HepG2 (cell line): ENCODE results near the gene STPG2.

Experiments
- TF ChIP-seq, protein P1 (sequence below): sonication (generic); formaldehyde crosslinking; IDR thresholded peaks from 2 replicates; pipeline ENCODE4 v1.4.0; 2020; ENCODE audit warnings: missing genetic modification reagents, borderline replicate concordance
- TF ChIP-seq, protein P2 (sequence below): sonication (generic); formaldehyde crosslinking; IDR thresholded peaks from 2 replicates; pipeline ENCODE4 v1.5.0; 2020; ENCODE audit warnings: mild to moderate bottlenecking, missing genetic modification reagents, moderate library complexity

DNA sequence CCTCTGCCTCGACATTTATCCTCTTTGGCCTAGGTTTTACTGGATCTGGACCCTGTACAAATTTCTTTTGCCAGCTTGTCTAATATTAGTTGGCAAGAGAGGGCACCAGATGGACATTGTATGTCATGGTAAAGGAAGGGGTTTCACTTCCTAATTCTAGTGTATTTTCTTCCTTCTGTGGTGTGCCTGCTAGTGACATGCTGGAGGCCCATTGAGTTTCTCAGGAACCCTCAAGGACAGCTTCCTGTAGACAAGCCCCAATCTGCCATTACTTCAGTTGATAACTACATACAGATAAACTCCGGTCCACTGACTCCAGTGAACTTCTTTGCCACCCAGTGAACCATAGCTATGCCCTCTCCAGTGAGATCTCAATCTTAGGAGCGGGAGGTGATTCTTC lies 116.9 kb downstream of the STPG2 start:
- TF ChIP-seq, protein P1, sequence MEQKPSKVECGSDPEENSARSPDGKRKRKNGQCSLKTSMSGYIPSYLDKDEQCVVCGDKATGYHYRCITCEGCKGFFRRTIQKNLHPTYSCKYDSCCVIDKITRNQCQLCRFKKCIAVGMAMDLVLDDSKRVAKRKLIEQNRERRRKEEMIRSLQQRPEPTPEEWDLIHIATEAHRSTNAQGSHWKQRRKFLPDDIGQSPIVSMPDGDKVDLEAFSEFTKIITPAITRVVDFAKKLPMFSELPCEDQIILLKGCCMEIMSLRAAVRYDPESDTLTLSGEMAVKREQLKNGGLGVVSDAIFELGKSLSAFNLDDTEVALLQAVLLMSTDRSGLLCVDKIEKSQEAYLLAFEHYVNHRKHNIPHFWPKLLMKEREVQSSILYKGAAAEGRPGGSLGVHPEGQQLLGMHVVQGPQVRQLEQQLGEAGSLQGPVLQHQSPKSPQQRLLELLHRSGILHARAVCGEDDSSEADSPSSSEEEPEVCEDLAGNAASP, result no peak
- TF ChIP-seq, protein P2, sequence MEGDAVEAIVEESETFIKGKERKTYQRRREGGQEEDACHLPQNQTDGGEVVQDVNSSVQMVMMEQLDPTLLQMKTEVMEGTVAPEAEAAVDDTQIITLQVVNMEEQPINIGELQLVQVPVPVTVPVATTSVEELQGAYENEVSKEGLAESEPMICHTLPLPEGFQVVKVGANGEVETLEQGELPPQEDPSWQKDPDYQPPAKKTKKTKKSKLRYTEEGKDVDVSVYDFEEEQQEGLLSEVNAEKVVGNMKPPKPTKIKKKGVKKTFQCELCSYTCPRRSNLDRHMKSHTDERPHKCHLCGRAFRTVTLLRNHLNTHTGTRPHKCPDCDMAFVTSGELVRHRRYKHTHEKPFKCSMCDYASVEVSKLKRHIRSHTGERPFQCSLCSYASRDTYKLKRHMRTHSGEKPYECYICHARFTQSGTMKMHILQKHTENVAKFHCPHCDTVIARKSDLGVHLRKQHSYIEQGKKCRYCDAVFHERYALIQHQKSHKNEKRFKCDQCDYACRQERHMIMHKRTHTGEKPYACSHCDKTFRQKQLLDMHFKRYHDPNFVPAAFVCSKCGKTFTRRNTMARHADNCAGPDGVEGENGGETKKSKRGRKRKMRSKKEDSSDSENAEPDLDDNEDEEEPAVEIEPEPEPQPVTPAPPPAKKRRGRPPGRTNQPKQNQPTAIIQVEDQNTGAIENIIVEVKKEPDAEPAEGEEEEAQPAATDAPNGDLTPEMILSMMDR (CRISPR knock-in tag), result no peak
